Thyroid gland (tissue), 4 donors: ENCODE data around the gene COL11A2.

ENCODE experiments used
- POLR2A ChIP-seq, 2 donors: fragments of 450-650 bp; IDR thresholded peaks; one replicate each; pipeline ENCODE4 v1.6.1; 2017; ENCODE audit warnings: antibody characterized with exemption in 2 of 2, mild to moderate bottlenecking in 2 of 2, moderate library complexity in 1 of 2
- TF ChIP-seq, protein P1 (sequence below), 6 experiments: fragments of 200-600 bp in 3 of 6; fragments of 450-650 bp in 3 of 6; sonication (generic) in 3 of 6; IDR thresholded peaks; one replicate each; pipeline ENCODE4 v1.5.1; 2016 to 2019; ENCODE audit warnings: antibody characterized with exemption in 6 of 6, mild to moderate bottlenecking in 2 of 6, inconsistent platforms in 1 of 6, moderate library complexity in 1 of 6

DNA sequence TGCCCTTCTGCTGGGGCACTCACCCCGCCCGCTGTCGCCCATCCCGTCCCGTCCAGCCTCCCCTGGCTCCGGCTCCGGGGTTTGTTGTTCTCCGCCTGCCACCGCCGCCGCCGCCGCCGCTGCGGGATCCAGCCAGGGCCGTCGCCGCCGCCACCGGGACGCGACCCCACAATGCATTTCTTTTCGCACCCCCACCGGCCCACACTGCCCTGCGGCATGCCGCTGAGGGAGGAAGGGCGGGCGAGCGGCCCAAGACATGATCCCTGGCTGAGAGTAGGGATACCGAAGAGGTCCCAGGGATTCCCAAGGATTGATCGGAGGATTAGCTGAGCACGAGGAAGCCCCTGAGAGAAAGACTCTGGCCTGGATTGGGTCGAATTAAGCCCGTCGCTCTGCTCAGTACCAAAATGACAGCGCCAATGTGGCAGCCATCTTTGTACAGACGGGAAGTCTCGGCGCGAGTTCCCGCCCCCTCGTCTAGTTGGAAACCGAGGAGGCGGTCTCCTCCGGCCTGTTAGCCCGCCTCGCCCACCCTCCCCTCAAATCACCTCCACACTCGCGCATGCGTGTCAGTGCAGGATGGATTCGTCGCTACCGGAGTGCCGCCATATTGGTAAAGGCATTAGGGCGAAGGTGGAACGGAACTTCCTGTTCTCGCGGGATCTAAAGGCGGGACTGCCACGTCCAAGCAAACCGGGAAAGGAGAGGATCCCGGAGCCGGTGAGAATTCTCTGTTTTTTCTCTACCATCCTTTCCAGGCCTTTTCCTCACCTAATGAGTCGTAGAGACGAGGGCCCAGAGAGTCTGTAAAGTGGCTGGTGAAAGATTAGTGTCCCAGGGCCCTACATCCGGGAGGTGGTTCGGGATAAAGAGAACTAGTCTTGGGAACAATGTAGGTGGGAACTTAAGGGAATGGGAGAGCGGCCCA lies 8.2 kb upstream of the COL11A2 start, which contains the start of the genes RXRB and SLC39A7:
- TF ChIP-seq, protein P1, sequence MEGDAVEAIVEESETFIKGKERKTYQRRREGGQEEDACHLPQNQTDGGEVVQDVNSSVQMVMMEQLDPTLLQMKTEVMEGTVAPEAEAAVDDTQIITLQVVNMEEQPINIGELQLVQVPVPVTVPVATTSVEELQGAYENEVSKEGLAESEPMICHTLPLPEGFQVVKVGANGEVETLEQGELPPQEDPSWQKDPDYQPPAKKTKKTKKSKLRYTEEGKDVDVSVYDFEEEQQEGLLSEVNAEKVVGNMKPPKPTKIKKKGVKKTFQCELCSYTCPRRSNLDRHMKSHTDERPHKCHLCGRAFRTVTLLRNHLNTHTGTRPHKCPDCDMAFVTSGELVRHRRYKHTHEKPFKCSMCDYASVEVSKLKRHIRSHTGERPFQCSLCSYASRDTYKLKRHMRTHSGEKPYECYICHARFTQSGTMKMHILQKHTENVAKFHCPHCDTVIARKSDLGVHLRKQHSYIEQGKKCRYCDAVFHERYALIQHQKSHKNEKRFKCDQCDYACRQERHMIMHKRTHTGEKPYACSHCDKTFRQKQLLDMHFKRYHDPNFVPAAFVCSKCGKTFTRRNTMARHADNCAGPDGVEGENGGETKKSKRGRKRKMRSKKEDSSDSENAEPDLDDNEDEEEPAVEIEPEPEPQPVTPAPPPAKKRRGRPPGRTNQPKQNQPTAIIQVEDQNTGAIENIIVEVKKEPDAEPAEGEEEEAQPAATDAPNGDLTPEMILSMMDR (IDR thresholded peaks at IDR 0.05) = no peak
- peak in 1 of 2 donors; percentile 70 for TF ChIP-seq POLR2A (IDR thresholded peaks at IDR 0.05)
